ENCODE data around the gene EML6. TPM values are rescaled to one million over a fixed set of nuclear protein-coding genes. Genes with fewer than 3 reads are reported as not detected.

The EML6 gene
- total and polyA plus RNA-seq, 2 of the 13 experiments (the other 11 are each of a cell fraction or from before 2014, with no cell fraction given): 17.2 to 32.4 TPM

DNA sequence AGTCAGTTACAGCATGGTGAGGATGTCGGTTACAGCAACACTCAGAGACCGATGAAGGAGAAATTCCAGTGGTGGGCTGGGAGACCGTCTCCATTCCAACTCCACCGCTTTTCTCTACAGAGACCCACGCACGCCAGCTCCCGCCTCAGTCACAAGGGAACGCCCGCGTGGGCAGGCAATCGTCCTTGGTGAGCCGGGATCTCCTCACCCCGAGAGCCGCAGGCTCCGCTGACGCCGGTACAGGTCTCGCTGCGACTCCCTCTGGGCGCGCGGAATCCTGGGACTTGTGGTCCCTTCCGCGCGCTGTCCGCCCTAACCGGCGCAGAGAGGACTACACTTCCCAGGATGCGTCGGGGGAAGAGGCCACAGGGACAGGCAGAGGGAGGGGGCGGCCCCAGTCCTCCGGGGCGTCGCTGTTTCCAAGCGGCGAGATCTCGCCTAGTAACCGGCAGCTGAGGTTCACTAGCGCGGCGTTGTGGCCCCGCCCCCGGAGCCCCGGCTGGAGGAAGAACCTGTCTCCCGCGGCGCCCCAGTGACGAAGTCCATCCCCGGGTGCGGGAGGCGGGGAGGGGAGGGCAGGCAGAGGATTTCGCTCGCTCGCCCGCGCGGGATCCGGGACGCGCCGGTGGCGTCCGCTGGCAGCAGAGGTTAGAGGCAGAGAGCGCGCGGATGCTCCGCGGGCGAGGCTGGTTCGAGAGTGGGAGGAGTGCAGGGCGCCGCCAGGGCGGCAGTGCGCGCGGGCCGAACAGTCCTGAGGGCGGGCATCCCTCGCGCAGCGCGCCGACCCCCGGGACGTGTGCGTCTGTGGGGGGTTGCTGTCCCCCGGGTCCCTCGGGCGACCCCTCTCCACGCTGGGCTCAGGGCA, at the start of gene EML6 (continued):
- TF ChIP-seq ZNF205 (CRISPR knock-in tag; IDR thresholded peaks at IDR 0.05) (peak; percentile 10; the same call in 1 of the 2 replicates), MBD4 (IDR thresholded peaks at IDR 0.05; ENCODE audit: borderline replicate concordance, low read length) (no peak), ZNF329 (CRISPR knock-in tag; IDR thresholded peaks at IDR 0.05; ENCODE audit: low read depth) (peak; percentile 67; the same call in 1 of the 2 replicates), PHF21A (CRISPR knock-in tag; IDR thresholded peaks at IDR 0.05) (peak; percentile 46; the same call in 1 of the 2 replicates), ZBTB7B (CRISPR knock-in tag; IDR thresholded peaks at IDR 0.05) (peak; percentile 93), ZNF121 (CRISPR knock-in tag; IDR thresholded peaks at IDR 0.05) (peak; percentile 74; the same call in 1 of the 2 replicates), HDAC2 (CRISPR knock-in tag; IDR thresholded peaks at IDR 0.05) (peak; percentile 59; the same call in 1 of the 2 replicates), KMT2B (CRISPR knock-in tag; IDR thresholded peaks at IDR 0.05) (peak; percentile 96), SMYD3 (CRISPR knock-in tag; IDR thresholded peaks at IDR 0.05) (0 out of 2 replicates have a peak, but pooled peaks have one; percentile 57), ZNF451 (CRISPR knock-in tag; IDR thresholded peaks at IDR 0.05) (no peak; the same call in 1 of the 2 replicates), ZFP90 (CRISPR knock-in tag; IDR thresholded peaks at IDR 0.05; ENCODE audit: borderline replicate concordance) (no peak; the same call in 1 of the 2 replicates), SKI (IDR thresholded peaks at IDR 0.05; ENCODE audit: partially characterized antibody) (peak; percentile 67), TAF15 (IDR thresholded peaks at IDR 0.05; ENCODE audit: low read depth, low read length, poor library complexity, severe bottlenecking) (peak; percentile 61), ZNF292 (CRISPR knock-in tag; IDR thresholded peaks at IDR 0.05; ENCODE audit: borderline replicate concordance, low read depth) (peak; percentile 95), FOXP1 (IDR thresholded peaks at IDR 0.05) (no peak), FOXP1 (CRISPR knock-in tag; IDR thresholded peaks at IDR 0.05) (0 out of 2 replicates have a peak, but pooled peaks have one; percentile 38), RFXAP (CRISPR knock-in tag; IDR thresholded peaks at IDR 0.05; ENCODE audit: borderline replicate concordance) (peak; percentile 97), KDM1A (CRISPR knock-in tag; IDR thresholded peaks at IDR 0.05) (0 out of 2 replicates have a peak, but pooled peaks have one; percentile 31), NFATC3 (CRISPR knock-in tag; IDR thresholded peaks at IDR 0.05) (peak; percentile 33; the same call in 1 of the 2 replicates), ARID2 (CRISPR knock-in tag; IDR thresholded peaks at IDR 0.05; ENCODE audit: borderline replicate concordance) (peak; percentile 90; the same call in 1 of the 2 replicates), SSRP1 (CRISPR knock-in tag; IDR thresholded peaks at IDR 0.05) (0 out of 2 replicates have a peak, but pooled peaks have one; percentile 16)
- TF ChIP-seq, protein P1, sequence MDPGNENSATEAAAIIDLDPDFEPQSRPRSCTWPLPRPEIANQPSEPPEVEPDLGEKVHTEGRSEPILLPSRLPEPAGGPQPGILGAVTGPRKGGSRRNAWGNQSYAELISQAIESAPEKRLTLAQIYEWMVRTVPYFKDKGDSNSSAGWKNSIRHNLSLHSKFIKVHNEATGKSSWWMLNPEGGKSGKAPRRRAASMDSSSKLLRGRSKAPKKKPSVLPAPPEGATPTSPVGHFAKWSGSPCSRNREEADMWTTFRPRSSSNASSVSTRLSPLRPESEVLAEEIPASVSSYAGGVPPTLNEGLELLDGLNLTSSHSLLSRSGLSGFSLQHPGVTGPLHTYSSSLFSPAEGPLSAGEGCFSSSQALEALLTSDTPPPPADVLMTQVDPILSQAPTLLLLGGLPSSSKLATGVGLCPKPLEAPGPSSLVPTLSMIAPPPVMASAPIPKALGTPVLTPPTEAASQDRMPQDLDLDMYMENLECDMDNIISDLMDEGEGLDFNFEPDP (CRISPR knock-in tag; conservative IDR thresholded peaks at IDR 0.05): 0 out of 2 replicates have a peak, but pooled peaks have one; percentile 72
- TF ChIP-seq, protein P2, sequence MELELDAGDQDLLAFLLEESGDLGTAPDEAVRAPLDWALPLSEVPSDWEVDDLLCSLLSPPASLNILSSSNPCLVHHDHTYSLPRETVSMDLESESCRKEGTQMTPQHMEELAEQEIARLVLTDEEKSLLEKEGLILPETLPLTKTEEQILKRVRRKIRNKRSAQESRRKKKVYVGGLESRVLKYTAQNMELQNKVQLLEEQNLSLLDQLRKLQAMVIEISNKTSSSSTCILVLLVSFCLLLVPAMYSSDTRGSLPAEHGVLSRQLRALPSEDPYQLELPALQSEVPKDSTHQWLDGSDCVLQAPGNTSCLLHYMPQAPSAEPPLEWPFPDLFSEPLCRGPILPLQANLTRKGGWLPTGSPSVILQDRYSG (CRISPR knock-in tag; IDR thresholded peaks at IDR 0.05): peak; percentile 29; the same call in 1 of the 2 replicates
- TF ChIP-seq, protein P3, sequence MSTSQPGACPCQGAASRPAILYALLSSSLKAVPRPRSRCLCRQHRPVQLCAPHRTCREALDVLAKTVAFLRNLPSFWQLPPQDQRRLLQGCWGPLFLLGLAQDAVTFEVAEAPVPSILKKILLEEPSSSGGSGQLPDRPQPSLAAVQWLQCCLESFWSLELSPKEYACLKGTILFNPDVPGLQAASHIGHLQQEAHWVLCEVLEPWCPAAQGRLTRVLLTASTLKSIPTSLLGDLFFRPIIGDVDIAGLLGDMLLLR (CRISPR knock-in tag; IDR thresholded peaks at IDR 0.05): peak; percentile 90; the same call in 1 of the 2 replicates
